GM12892 (cell line): ENCODE measurements around the gene ARHGAP40.
"Not testable (repeated sequence)": the region's sequence is repeated elsewhere in the genome, so short reads cannot be mapped to it uniquely, and the experiment has no call there.

Experiments used
- POLR2A ChIP-seq: IDR thresholded peaks from 2 replicates; pipeline ENCODE4 v1.6.1; 2011; ENCODE audit warnings: low read depth, low read length, control low read depth
- POLR2AphosphoS5 ChIP-seq: IDR thresholded peaks from 2 replicates; pipeline ENCODE4 v1.6.1; 2011; ENCODE audit warnings: low read depth, low read length, control low read depth

- not testable (repeated sequence) for TF ChIP-seq POLR2A, POLR2AphosphoS5
Measured at GRCh38 chr20:38592411-38592790, 9.2 kb upstream of the ARHGAP40 start.
